CD14-positive monocyte (primary cell): ENCODE results near the gene PROB1. TPM values are rescaled to one million over a fixed set of nuclear protein-coding genes. Genes with fewer than 3 reads are reported as not detected.

Experiments used
- DNase-seq, 3 donors: peaks; one replicate each; pipeline ENCODE4 v3.0.0-alpha.2; 2011 to 2022
- H2AFZ ChIP-seq: 2 replicates; pipeline ENCODE4 v1.6.0; 2012; ENCODE audit warnings: mild to moderate bottlenecking, low read depth, low read length, inconsistent platforms; ENCODE audit not compliant: insufficient read depth, poor library complexity, severe bottlenecking
- H3K27ac ChIP-seq, 2 donors: 1 replicate in 1 of 2; 2 replicates in 1 of 2; pipeline ENCODE4 v1.5.1; 2012 to 2013; ENCODE audit warnings: low read length in 2 of 2, control low read depth in 1 of 2, inconsistent platforms in 1 of 2, low read depth in 1 of 2, mild to moderate bottlenecking in 1 of 2
- H3K27me3 ChIP-seq, 2 donors: one replicate each; pipeline versions ENCODE4 v1.6.0 to v1.6.1; 2011 to 2013; ENCODE audit warnings: low read length in 2 of 2; ENCODE audit not compliant: control insufficient read depth in 2 of 2, insufficient read depth in 2 of 2
- H3K36me3 ChIP-seq, 2 donors: replicated peaks in 1 of 2; 1 replicate in 1 of 2; 2 replicates in 1 of 2; pipeline versions ENCODE4 v1.5.1 to v1.6.1; 2012 to 2013; ENCODE audit warnings: low read length in 2 of 2, control low read depth in 1 of 2, inconsistent platforms in 1 of 2, mild to moderate bottlenecking in 1 of 2; ENCODE audit not compliant: insufficient read depth in 2 of 2, control insufficient read depth in 1 of 2
- H3K4me1 ChIP-seq, 2 donors: 1 replicate in 1 of 2; 2 replicates in 1 of 2; pipeline versions ENCODE4 v1.5.1 to v1.6.1; 2012 to 2013; ENCODE audit warnings: low read length in 2 of 2, control low read depth in 1 of 2, inconsistent platforms in 1 of 2, mild to moderate bottlenecking in 1 of 2, moderate library complexity in 1 of 2; ENCODE audit not compliant: insufficient read depth in 2 of 2, control insufficient read depth in 1 of 2
- H3K4me2 ChIP-seq: replicated peaks from 2 replicates; pipeline ENCODE3; 2012; ENCODE audit warnings: low read length, moderate library complexity, mild to moderate bottlenecking; ENCODE audit not compliant: poor library complexity, severe bottlenecking; ENCODE audit errors: extremely low read depth
- H3K4me3 ChIP-seq, 3 experiments: fragments of 200-600 bp in 1 of 3; sonication (generic) in 1 of 3; replicated peaks in 1 of 3; 1 replicate in 2 of 3; 2 replicates in 1 of 3; pipeline ENCODE4 v1.5.1; 2011 to 2013; ENCODE audit warnings: low read length in 3 of 3, mild to moderate bottlenecking in 3 of 3, control low read depth in 2 of 3, low read depth in 2 of 3, inconsistent platforms in 1 of 3, moderate library complexity in 1 of 3
- H3K79me2 ChIP-seq: 2 replicates; pipeline ENCODE4 v1.6.0; 2012; ENCODE audit warnings: mild to moderate bottlenecking, control low read depth, inconsistent platforms, low read length, moderate library complexity; ENCODE audit not compliant: insufficient read depth
- H3K9ac ChIP-seq: 2 replicates; pipeline ENCODE4 v1.6.0; 2017; ENCODE audit warnings: low read length, mild to moderate bottlenecking; ENCODE audit not compliant: insufficient read depth, poor library complexity, severe bottlenecking
- H3K9me3 ChIP-seq, 2 donors: replicated peaks in 1 of 2; 1 replicate in 1 of 2; 2 replicates in 1 of 2; pipeline versions ENCODE4 v1.5.1 to v1.6.1; 2012 to 2013; ENCODE audit warnings: low read length in 2 of 2, control low read depth in 1 of 2; ENCODE audit not compliant: control insufficient read depth in 1 of 2, insufficient read depth in 1 of 2
- H4K20me1 ChIP-seq: 2 replicates; pipeline ENCODE4 v1.6.0; 2012; ENCODE audit warnings: mild to moderate bottlenecking, low read length, control low read depth, moderate library complexity; ENCODE audit not compliant: insufficient read depth
- H3K27ac Mint-ChIP-seq, 7 donors: one replicate each; pipeline ENCODE4 v1.8.0; 2020; ENCODE audit warnings: mild to moderate bottlenecking in 7 of 7, mixed read lengths in 7 of 7, moderate library complexity in 6 of 7, inconsistent platforms in 2 of 7
- H3K27me3 Mint-ChIP-seq, 3 donors: one replicate each; pipeline ENCODE4 v1.8.0; 2021 to 2022; ENCODE audit warnings: low read depth in 3 of 3, mild to moderate bottlenecking in 3 of 3, mixed read lengths in 3 of 3, moderate library complexity in 3 of 3, inconsistent platforms in 1 of 3
- H3K36me3 Mint-ChIP-seq, 2 donors: one replicate each; pipeline ENCODE4 v1.8.0; 2020; ENCODE audit warnings: mixed read lengths in 2 of 2, inconsistent platforms in 1 of 2, mild to moderate bottlenecking in 1 of 2
- H3K4me1 Mint-ChIP-seq: one replicate; pipeline ENCODE4 v1.8.0; 2020; ENCODE audit warnings: mild to moderate bottlenecking, mixed read lengths
- H3K4me3 Mint-ChIP-seq, 2 donors: one replicate each; pipeline ENCODE4 v1.8.0; 2020; ENCODE audit warnings: mild to moderate bottlenecking in 2 of 2, mixed read lengths in 2 of 2, moderate library complexity in 1 of 2
- H3K9me3 Mint-ChIP-seq, 7 donors: one replicate each; pipeline ENCODE4 v1.8.0; 2020 to 2022; ENCODE audit warnings: mixed read lengths in 7 of 7, mild to moderate bottlenecking in 6 of 7, moderate library complexity in 6 of 7, inconsistent platforms in 2 of 7
- CTCF ChIP-seq: fragments of 200-600 bp; IDR thresholded peaks from one replicate; pipeline ENCODE4 v1.8.0; 2022; ENCODE audit warnings: antibody characterized with exemption, mild to moderate bottlenecking
- WGBS: methylation state at CpG from one replicate; pipeline ENCODE4 v1.1.5; 2013; ENCODE audit warnings: missing lambda C conversion rate; ENCODE audit not compliant: insufficient coverage; 5-methylcytosine and 5-hydroxymethylcytosine counted together
- intact Hi-C, 2 donors: fragments of 100-400 bp; cut with micrococcal nuclease; formaldehyde crosslinking; loops; one replicate each; pipeline versions ENCODE4 v1.15.0 to v1.15.1; 2023
- polyA plus RNA-seq, 3 donors: library from polyadenylated mRNA; depleted of rRNA in 1 of 3; unstranded in 2 of 3; stranded (reverse) in 1 of 3; fragments of 300-500 nt in 2 of 3; fragments of >200 nt in 1 of 3; fragmentation: Illumina TruSeq in 2 of 3; gene quantifications; 1 replicate in 2 of 3; 2 replicates in 1 of 3; pipeline ENCODE4 v1.2.3, GENCODE V29; 2012 to 2021

Gene PROB1
- polyA plus RNA-seq, 3 donors: 0.05 to 0.11 TPM; not detected in 1

GRCh38 chr5:139396691-139397090 is 1.8 kb upstream of the PROB1 start:
- Histone ChIP-seq H3K4me3 (no peak overlapping the region), H3K9me3 (peaks cover 0 to 5% of the 10 kb centered on the region in 2 donors), H3K27ac (no peak overlapping the region), H3K4me2 (no peak overlapping the region), H4K20me1 (no peaks in the 10 kb centered on the region), H2AFZ (no peak overlapping the region), H3K4me1 (peaks cover 21 to 30% of the 10 kb centered on the region in 2 donors), H3K27me3 (peaks cover 12 to 31% of the 10 kb centered on the region in 2 donors), H3K9ac (no peak overlapping the region), H3K79me2 (no peaks in the 10 kb centered on the region), H3K36me3 (no peaks in the 10 kb centered on the region)
- Mint-ChIP-seq H3K9me3 (peaks cover 0 to 9% (median 3%) of the 10 kb centered on the region in 7 donors), H3K27ac (no peak overlapping the region), H3K27me3 (peaks cover 28 to 46% (median 30%) of the 10 kb centered on the region in 3 donors), H3K4me3 (no peak overlapping the region), H3K4me1 (peaks cover 23% of the 10 kb centered on the region), H3K36me3 (peaks cover 2% of the 10 kb centered on the region in 2 donors)
- DNase-seq: no peak
- intact Hi-C loops: no loop called here
- TF ChIP-seq CTCF: no peak
- 98% methylated on average over 7 of the region's 8 CpGs for WGBS

- no peak overlapping the region for H3K4me3 Mint-ChIP-seq
- TF ChIP-seq CTCF: no peak
- no peak overlapping the region for H3K27ac ChIP-seq
- H3K79me2 ChIP-seq: no peaks in the 10 kb centered on the region
- no peak overlapping the region for H3K27ac Mint-ChIP-seq
- H3K4me2 ChIP-seq: no peak overlapping the region
- peaks cover 5% of the 10 kb centered on the region in 2 donors for H3K36me3 Mint-ChIP-seq
- no peak overlapping the region for H3K4me3 ChIP-seq
- peaks cover 0 to 5% of the 10 kb centered on the region in 2 donors for H3K9me3 ChIP-seq
- H3K27me3 Mint-ChIP-seq: peaks cover 35 to 52% (median 35%) of the 10 kb centered on the region in 3 donors
- H4K20me1 ChIP-seq: no peaks in the 10 kb centered on the region
- intact Hi-C loops: no loop called here
- WGBS: 91% methylated on average over 4 of the region's 8 CpGs
- peaks cover 0 to 9% (median 5%) of the 10 kb centered on the region in 7 donors for H3K9me3 Mint-ChIP-seq
- H3K36me3 ChIP-seq: no peaks in the 10 kb centered on the region
- no peak overlapping the region for H3K9ac ChIP-seq
- H3K4me1 ChIP-seq: peaks cover 25 to 33% of the 10 kb centered on the region in 2 donors
- peaks cover 12 to 37% of the 10 kb centered on the region in 2 donors for H3K27me3 ChIP-seq
- no peak for DNase-seq
- H2AFZ ChIP-seq: no peak overlapping the region
- peaks cover 28% of the 10 kb centered on the region for H3K4me1 Mint-ChIP-seq
Observed at GRCh38 chr5:139395844-139396640, 1.1 kb upstream of the PROB1 start.
